Esophagus muscularis mucosa (tissue), 4 donors: ENCODE results near the gene EFNA4. TPM values are rescaled to one million over a fixed set of nuclear protein-coding genes. Genes with fewer than 3 reads are reported as not detected.

ENCODE experiments used
- DNase-seq: peaks from one replicate; pipeline ENCODE4 v3.0.0-alpha.2; 2017; ENCODE audit errors: extremely low spot score
- H3K27ac ChIP-seq, 4 donors: fragments of 200-600 bp; sonication (generic); replicated peaks in 1 of 4; 1 replicate in 3 of 4; 2 replicates in 1 of 4; pipeline ENCODE4 v1.5.1; 2016 to 2019; ENCODE audit warnings: mild to moderate bottlenecking in 1 of 4
- H3K27me3 ChIP-seq, 4 donors: fragments of 200-600 bp; sonication (generic); one replicate each; pipeline versions ENCODE4 v1.5.1 to v1.6.0; 2016 to 2019
- H3K36me3 ChIP-seq, 4 donors: fragments of 200-600 bp; sonication (generic); one replicate each; pipeline ENCODE4 v1.5.1; 2016 to 2019
- H3K4me1 ChIP-seq, 4 donors: fragments of 200-600 bp; sonication (generic); one replicate each; pipeline ENCODE4 v1.5.1; 2016 to 2019
- H3K4me3 ChIP-seq, 4 donors: fragments of 200-600 bp; sonication (generic); 1 replicate in 2 of 4; 2 replicates in 2 of 4; pipeline ENCODE4 v1.5.1; 2016 to 2019; ENCODE audit warnings: mild to moderate bottlenecking in 4 of 4, moderate library complexity in 1 of 4
- H3K9me3 ChIP-seq, 4 donors: fragments of 200-600 bp; sonication (generic); 1 replicate in 3 of 4; 2 replicates in 1 of 4; pipeline ENCODE4 v1.5.1; 2016 to 2019
- EP300 ChIP-seq: sonication (generic); formaldehyde crosslinking; IDR thresholded peaks from one replicate; pipeline ENCODE4 v1.6.1; 2017; ENCODE audit warnings: antibody characterized with exemption
- POLR2A ChIP-seq: fragments of 450-650 bp; IDR thresholded peaks from one replicate; pipeline ENCODE4 v1.6.1; 2017; ENCODE audit warnings: antibody characterized with exemption, moderate library complexity, mild to moderate bottlenecking, low read depth
- POLR2AphosphoS5 ChIP-seq, 2 donors: sonication (generic); formaldehyde crosslinking; IDR thresholded peaks; one replicate each; pipeline ENCODE4 v1.6.1; 2017; ENCODE audit warnings: antibody characterized with exemption in 2 of 2
- WGBS: methylation state at CpG from one replicate; pipeline ENCODE4 v1.1.5; 2018; 5-methylcytosine and 5-hydroxymethylcytosine counted together
- intact Hi-C: fragments of 100-400 bp; cut with DNase I; formaldehyde crosslinking; loops from one replicate; pipeline ENCODE4 v1.15.1; 2023
- total RNA-seq, 4 donors: library from RNA; depleted of rRNA; stranded (reverse); fragments of >200 nt; gene quantifications; one replicate each; pipeline versions ENCODE4 v1.1.0 to v1.2.1, GENCODE V29; 2016
- TF ChIP-seq, protein P1 (sequence below), 3 experiments: fragments of 200-600 bp in 2 of 3; fragments of 450-650 bp in 1 of 3; sonication (generic) in 2 of 3; IDR thresholded peaks; one replicate each; pipeline ENCODE4 v1.5.1; 2017 to 2019; ENCODE audit warnings: antibody characterized with exemption in 3 of 3, mild to moderate bottlenecking in 2 of 3, moderate library complexity in 1 of 3

Gene EFNA4
- total RNA-seq, 4 donors from 2014 or later = 0.83 to 4.5 (median 3.2) TPM

- Histone ChIP-seq H3K36me3 (no peaks in the 10 kb centered on the region), H3K4me3 (peak overlapping the region; percentile 52 to 60 (median 55)), H3K27me3 (peaks cover 16 to 54% (median 52%) of the 10 kb centered on the region in 4 donors), H3K27ac (no peak overlapping the region), H3K9me3 (no peaks in the 10 kb centered on the region), H3K4me1 (peaks cover 50 to 65% (median 56%) of the 10 kb centered on the region in 4 donors)
- no peak for TF ChIP-seq EP300
- TF ChIP-seq POLR2AphosphoS5 (IDR thresholded peaks at IDR 0.05) = no peak
- TF ChIP-seq, protein P1, sequence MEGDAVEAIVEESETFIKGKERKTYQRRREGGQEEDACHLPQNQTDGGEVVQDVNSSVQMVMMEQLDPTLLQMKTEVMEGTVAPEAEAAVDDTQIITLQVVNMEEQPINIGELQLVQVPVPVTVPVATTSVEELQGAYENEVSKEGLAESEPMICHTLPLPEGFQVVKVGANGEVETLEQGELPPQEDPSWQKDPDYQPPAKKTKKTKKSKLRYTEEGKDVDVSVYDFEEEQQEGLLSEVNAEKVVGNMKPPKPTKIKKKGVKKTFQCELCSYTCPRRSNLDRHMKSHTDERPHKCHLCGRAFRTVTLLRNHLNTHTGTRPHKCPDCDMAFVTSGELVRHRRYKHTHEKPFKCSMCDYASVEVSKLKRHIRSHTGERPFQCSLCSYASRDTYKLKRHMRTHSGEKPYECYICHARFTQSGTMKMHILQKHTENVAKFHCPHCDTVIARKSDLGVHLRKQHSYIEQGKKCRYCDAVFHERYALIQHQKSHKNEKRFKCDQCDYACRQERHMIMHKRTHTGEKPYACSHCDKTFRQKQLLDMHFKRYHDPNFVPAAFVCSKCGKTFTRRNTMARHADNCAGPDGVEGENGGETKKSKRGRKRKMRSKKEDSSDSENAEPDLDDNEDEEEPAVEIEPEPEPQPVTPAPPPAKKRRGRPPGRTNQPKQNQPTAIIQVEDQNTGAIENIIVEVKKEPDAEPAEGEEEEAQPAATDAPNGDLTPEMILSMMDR (IDR thresholded peaks at IDR 0.05) = no peak
- no peak for TF ChIP-seq POLR2A
- no peak for DNase-seq
- WGBS = 6% methylated on average over 19 of the region's 67 CpGs
- intact Hi-C loops = no loop called here
Measured at GRCh38 chr1:155079487-155080311, 16.2 kb downstream of the EFNA4 start.

DNA sequence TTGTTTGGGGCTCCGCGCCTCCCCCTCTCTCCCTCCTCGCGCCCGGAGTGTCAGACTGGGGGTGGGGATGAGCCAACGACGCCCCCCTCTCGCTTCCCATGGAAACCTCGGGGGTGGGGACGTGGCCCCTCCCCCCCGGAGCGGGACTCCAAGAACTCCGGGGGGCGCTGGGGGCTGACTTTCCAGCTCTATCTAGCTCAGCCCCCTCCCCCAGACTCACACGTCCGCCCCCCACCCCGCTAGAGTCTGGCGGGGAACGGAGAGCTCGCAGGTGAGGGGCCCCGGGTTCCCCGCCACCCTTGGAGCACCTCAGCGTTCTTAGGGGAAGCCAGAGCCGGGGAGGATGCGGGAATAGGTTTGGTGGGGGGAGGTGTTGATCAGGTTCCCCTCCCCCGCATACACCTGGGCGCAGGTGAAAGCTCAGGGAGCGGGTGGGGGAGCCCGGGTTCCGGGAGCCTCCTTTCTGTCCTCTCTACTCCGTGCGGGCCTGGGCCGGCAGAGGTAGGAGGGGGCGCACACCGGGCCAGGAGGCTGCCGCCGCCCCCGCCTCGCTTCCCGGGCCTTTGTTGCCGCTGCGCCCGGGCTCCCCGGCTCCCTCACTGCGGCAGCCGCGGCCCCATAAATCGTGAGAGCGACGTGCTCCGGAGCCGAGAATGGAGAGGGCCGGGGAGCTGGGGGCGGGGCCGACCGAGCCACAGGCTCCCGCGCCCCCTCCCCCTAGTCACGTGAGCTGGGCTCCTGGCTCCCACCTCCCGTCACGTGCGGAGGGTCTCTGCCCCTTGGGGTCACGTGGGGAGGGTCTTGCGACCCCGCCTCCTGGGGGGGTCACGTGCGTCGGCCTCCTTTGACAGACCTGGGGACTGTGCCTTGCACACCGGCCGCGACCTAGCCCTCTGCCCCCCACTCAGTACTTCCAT is 17.0 kb downstream of the EFNA4 start:
- no peak for TF ChIP-seq POLR2AphosphoS5 (IDR thresholded peaks at IDR 0.05)
- TF ChIP-seq, protein P1 (IDR thresholded peaks at IDR 0.05) = no peak
- TF ChIP-seq EP300 = no peak
- H3K4me3 ChIP-seq = peak overlapping the region; percentile 32 to 60 (median 54)
- intact Hi-C loops = no loop called here

DNA sequence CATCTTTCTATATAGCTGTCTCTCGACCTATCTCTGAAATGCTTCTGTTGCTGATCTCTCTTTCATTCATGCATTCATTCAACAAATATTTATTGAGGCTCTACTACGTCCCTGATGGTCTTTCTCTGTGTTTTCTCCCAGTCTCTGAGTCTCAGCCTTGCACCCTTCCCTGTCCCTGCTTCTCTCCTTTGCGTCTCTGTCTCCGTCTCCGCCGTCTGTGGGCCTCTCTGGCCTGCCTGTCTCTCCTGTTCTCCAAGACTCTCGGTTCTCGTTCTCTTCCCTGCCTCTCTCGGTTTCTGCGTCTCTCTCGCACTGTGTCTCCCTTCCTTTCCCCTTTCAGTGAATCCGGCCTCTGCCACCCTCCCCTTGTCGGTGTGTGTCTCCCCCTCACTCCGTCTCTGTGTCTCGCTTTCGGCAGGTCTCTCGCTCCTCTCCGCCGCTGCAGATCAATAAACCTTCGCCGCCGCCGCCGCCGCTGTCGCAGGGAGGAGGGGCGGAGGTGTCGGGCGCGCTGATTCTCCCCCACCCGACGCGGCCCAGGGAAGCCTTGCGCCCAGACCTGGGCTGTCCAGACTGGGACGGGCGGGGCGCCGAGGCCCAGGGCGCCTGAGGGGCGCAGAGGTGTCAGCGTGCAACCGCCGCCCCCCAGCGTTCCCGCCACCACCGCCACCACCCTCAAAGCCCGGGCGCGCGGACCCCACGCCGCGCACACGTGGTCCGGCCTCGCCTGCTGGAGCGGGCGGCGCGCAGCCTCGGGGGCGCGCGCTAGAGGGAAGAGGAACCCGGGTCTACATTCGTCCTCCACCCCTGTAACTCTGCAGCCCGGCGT is 18.1 kb downstream of the EFNA4 start:
- no peaks in the 10 kb centered on the region for H3K9me3 ChIP-seq
- WGBS = 9% methylated on average over 34 of the region's 68 CpGs
- peaks cover 16 to 54% (median 52%) of the 10 kb centered on the region in 4 donors for H3K27me3 ChIP-seq
- no peaks in the 10 kb centered on the region for H3K36me3 ChIP-seq
- H3K4me3 ChIP-seq = peak overlapping the region; percentile 18 to 42 (median 28)
- TF ChIP-seq POLR2AphosphoS5 (IDR thresholded peaks at IDR 0.05) (no peak), EP300 (no peak), POLR2A (no peak)
- TF ChIP-seq, protein P1 (IDR thresholded peaks at IDR 0.05) = no peak
- H3K27ac ChIP-seq = no peak overlapping the region
- no peak for DNase-seq
- intact Hi-C loops = no loop called here
- H3K4me1 ChIP-seq = peaks cover 60 to 80% (median 71%) of the 10 kb centered on the region in 4 donors

More for the DNA sequence above, 17.0 kb downstream of the EFNA4 start:
- WGBS = 0% methylated on average over 5 of the region's 71 CpGs
- DNase-seq = no peak
- peaks cover 52 to 69% (median 59%) of the 10 kb centered on the region in 4 donors for H3K4me1 ChIP-seq
- H3K36me3 ChIP-seq = no peaks in the 10 kb centered on the region
- no peak overlapping the region for H3K27ac ChIP-seq
- H3K9me3 ChIP-seq = no peaks in the 10 kb centered on the region
- H3K27me3 ChIP-seq = peaks cover 16 to 54% (median 52%) of the 10 kb centered on the region in 4 donors

- H3K4me3 ChIP-seq = peak overlapping the region; percentile 18 to 42 (median 28)
- peaks cover 60 to 88% (median 77%) of the 10 kb centered on the region in 4 donors for H3K4me1 ChIP-seq
- H3K27ac ChIP-seq = no peak overlapping the region
- no peaks in the 10 kb centered on the region for H3K9me3 ChIP-seq
- intact Hi-C loops = no loop called here
- H3K27me3 ChIP-seq = peaks cover 16 to 54% (median 52%) of the 10 kb centered on the region in 4 donors
- no peak for DNase-seq
- TF ChIP-seq POLR2A (no peak), EP300 (no peak), POLR2AphosphoS5 (IDR thresholded peaks at IDR 0.05) (no peak)
- TF ChIP-seq, protein P1 (IDR thresholded peaks at IDR 0.05) = no peak
- WGBS = 21% methylated on average over 30 of the region's 36 CpGs
- H3K36me3 ChIP-seq = no peaks in the 10 kb centered on the region
Measured at GRCh38 chr1:155082301-155083051, 18.9 kb downstream of the EFNA4 start.
